K562 (cell line): ENCODE data around the gene INPP5D. TPM values are rescaled to one million over a fixed set of nuclear protein-coding genes. Genes with fewer than 3 reads are reported as not detected.

ENCODE experiments used
- ATAC-seq: fragments of 200-7000 bp; cut with Tn5 transposase; 3 replicates; pipeline ENCODE4 v1.9.1; 2020; ENCODE audit warnings: moderate library complexity
- BruUV-seq: library from RNA; stranded (reverse); fragments of 400-500 nt; replicated peaks from 2 replicates; lab custom pipeline; 2021; lab: Mats Ljungman, UMichigan
- CTCF ChIA-PET: fragments of 300-600 bp; formaldehyde crosslinking; extraction: SDS; loops from one replicate; lab custom pipeline; 2021; ENCODE audit warnings: low intra/inter-chr PET ratio; lab: Yijun Ruan, JAX
- POLR2A ChIA-PET: fragments of 300-600, 350-650 bp; sonication (Branson Sonifier 250); formaldehyde crosslinking; extraction: SDS; loops from one replicate; lab custom pipeline; 2021; ENCODE audit warnings: antibody characterized with exemption, inconsistent platforms; lab: Yijun Ruan, JAX
- DNase-seq, 4 experiments: peaks; one replicate each; pipeline versions ENCODE4 v3.0.0 to v3.0.0-alpha.2; 2011 to 2018; ENCODE audit warnings: low spot score in 3 of 4, mixed read lengths in 3 of 4; ENCODE audit errors: extremely low read depth in 1 of 4
- FAIRE-seq: peaks from 2 replicates; lab custom pipeline; 2011; peaks lifted over from hg19 to GRCh38; lab: Jason Lieb, UNC
- H2AFZ ChIP-seq: 2 replicates; pipeline ENCODE4 v1.6.0; 2011; ENCODE audit warnings: low read depth, low read length, control low read depth, inconsistent platforms
- H3K27ac ChIP-seq: fragments of 200-600 bp; 3 replicates; pipeline ENCODE4 v1.8.0; 2011; ENCODE audit warnings: low read depth, mild to moderate bottlenecking, control low read depth, inconsistent platforms, low read length, moderate library complexity, mixed read lengths; ENCODE audit errors: extremely low read depth
- H3K27me3 ChIP-seq, 2 experiments: fragments of 300-600 bp in 1 of 2; 2 replicates in 1 of 2; 3 replicates in 1 of 2; pipeline versions ENCODE4 v1.6.0 to v1.8.0; 2011; ENCODE audit warnings: inconsistent platforms in 2 of 2, low read length in 2 of 2, mild to moderate bottlenecking in 1 of 2, mixed read lengths in 1 of 2, moderate library complexity in 1 of 2; ENCODE audit not compliant: control insufficient read depth in 2 of 2, insufficient read depth in 2 of 2
- H3K36me3 ChIP-seq: fragments of 300-600 bp; 3 replicates; pipeline ENCODE4 v1.8.0; 2011; ENCODE audit warnings: mild to moderate bottlenecking, low read length, inconsistent platforms; ENCODE audit not compliant: control insufficient read depth, insufficient read depth
- H3K4me1 ChIP-seq, 2 experiments: fragments of 200-600 bp in 1 of 2; replicated peaks in 1 of 2; 2 replicates in 1 of 2; 3 replicates in 1 of 2; pipeline versions ENCODE4 v1.5.1 to v1.8.0; 2011; ENCODE audit warnings: inconsistent platforms in 2 of 2, low read length in 2 of 2, mild to moderate bottlenecking in 1 of 2, mixed read lengths in 1 of 2, moderate library complexity in 1 of 2; ENCODE audit not compliant: control insufficient read depth in 2 of 2, insufficient read depth in 2 of 2
- H3K4me2 ChIP-seq: 2 replicates; pipeline ENCODE4 v1.6.1; 2011; ENCODE audit warnings: low read length, control low read depth, inconsistent platforms, mixed read lengths; ENCODE audit not compliant: insufficient read depth
- H3K4me3 ChIP-seq: fragments of 200-600 bp; sonication (generic), shearing (Covaris generic); 2 replicates; pipeline ENCODE4 v1.5.1; 2016; ENCODE audit warnings: control low read depth, inconsistent platforms
- H3K79me2 ChIP-seq: fragments of 200-600 bp; 3 replicates; pipeline ENCODE4 v1.8.0; 2011; ENCODE audit warnings: low read length, inconsistent platforms; ENCODE audit not compliant: control insufficient read depth, insufficient read depth
- H3K9ac ChIP-seq, 2 experiments: 2 replicates each; pipeline versions ENCODE4 v1.6.0 to v1.6.1; 2011; ENCODE audit warnings: low read depth in 2 of 2, low read length in 2 of 2, control low read depth in 1 of 2, inconsistent platforms in 1 of 2, mild to moderate bottlenecking in 1 of 2, mixed read lengths in 1 of 2; ENCODE audit not compliant: insufficient read depth in 1 of 2
- H3K9me1 ChIP-seq: one replicate; pipeline ENCODE4 v1.6.0; 2011; ENCODE audit warnings: inconsistent platforms, mild to moderate bottlenecking, low read length, moderate library complexity; ENCODE audit not compliant: control insufficient read depth, insufficient read depth
- H3K9me3 ChIP-seq: replicated peaks from 2 replicates; pipeline ENCODE4 v1.5.1; 2011; ENCODE audit warnings: low read depth, low read length, inconsistent platforms; ENCODE audit not compliant: control insufficient read depth, insufficient read depth
- H4K20me1 ChIP-seq: replicated peaks from 2 replicates; pipeline ENCODE4 v1.6.1; 2011; ENCODE audit warnings: low read length, inconsistent platforms, mixed read lengths; ENCODE audit not compliant: control insufficient read depth, insufficient read depth
- CHCHD3 ChIP-seq: fragments of 250-450 bp; sonication (Bioruptor Pico); IDR thresholded peaks from 2 replicates; pipeline ENCODE4 v2.1.2; 2022; ENCODE audit warnings: mild to moderate bottlenecking
- CREB5 ChIP-seq: fragments of 250-450 bp; sonication (Bioruptor Pico); IDR thresholded peaks from 2 replicates; pipeline ENCODE4 v1.5.0; 2020; ENCODE audit warnings: mild to moderate bottlenecking
- EP400 ChIP-seq: fragments of 450-650 bp; IDR thresholded peaks from 2 replicates; pipeline ENCODE4 v1.6.1; 2017; ENCODE audit warnings: antibody characterized with exemption, mild to moderate bottlenecking, moderate library complexity
- MYBL2 ChIP-seq, 2 experiments: fragments of 450-650 bp in 1 of 2; sonication (generic) in 1 of 2; formaldehyde crosslinking in 1 of 2; IDR thresholded peaks; 2 replicates each; pipeline versions ENCODE4 v1.6.1 to v1.8.1; 2017 to 2022; ENCODE audit warnings: borderline replicate concordance in 1 of 2, inconsistent platforms in 1 of 2, low read depth in 1 of 2, mild to moderate bottlenecking in 1 of 2, missing genetic modification reagents in 1 of 2, moderate library complexity in 1 of 2
- ZNF696 ChIP-seq: fragments of 250-450 bp; sonication (Bioruptor Pico); conservative IDR thresholded peaks from 2 replicates; pipeline ENCODE4 v1.4.0; 2020; ENCODE audit warnings: mild to moderate bottlenecking, moderate library complexity
- WGBS: fragments of 100-300 bp; shearing (Covaris generic); methylation state at CpG from one replicate; pipeline ENCODE4 v1.1.6; 2016; ENCODE audit warnings: low coverage, mixed read lengths; ENCODE audit not compliant: insufficient coverage; ENCODE audit errors: missing lambda C conversion rate; 5-methylcytosine and 5-hydroxymethylcytosine counted together
- in situ Hi-C: fragments of 300-500 bp; cut with MboI; formaldehyde crosslinking; loops from 4 replicates; pipeline ENCODE4 v1.15.0; 2018; ENCODE audit warnings: inconsistent platforms, mixed read lengths
- intact Hi-C: fragments of 100-400 bp; cut with micrococcal nuclease; formaldehyde crosslinking; loops from 2 replicates; pipeline ENCODE4 v1.14.2; 2022
- polyA plus RNA-seq, 8 experiments: library from polyadenylated mRNA; depleted of rRNA in 4 of 8; stranded (reverse) in 5 of 8; unstranded in 3 of 8; fragments of >200 nt; fragmentation: Nextera tagmentation in 2 of 8; fragmentation: Illumina TruSeq in 1 of 8; extraction: Ambion mirVana in 2 of 8; extraction: Trizol in 1 of 8; gene quantifications; 2 replicates each; pipeline versions ENCODE4 v1.2.1 to v1.2.3, GENCODE V29; 2011 to 2014; ENCODE audit warnings: inconsistent platforms in 1 of 8, missing spikeins in 1 of 8
- total RNA-seq, 7 experiments: library from RNA; depleted of rRNA in 6 of 7; stranded (reverse); fragments of >200 nt in 6 of 7; fragmentation: Illumina TruSeq in 2 of 7; extraction: Trizol in 2 of 7; gene quantifications; 2 replicates each; pipeline versions ENCODE4 v1.2.1 to v1.2.3, GENCODE V29; 2011 to 2021; ENCODE audit warnings: low replicate concordance in 1 of 7
- TF ChIP-seq, protein P1 (sequence below): fragments of 450-650 bp; formaldehyde crosslinking; IDR thresholded peaks from 2 replicates; pipeline ENCODE4 v1.4.0; 2020; ENCODE audit warnings: mild to moderate bottlenecking, mixed read lengths

INPP5D gene
- total and polyA plus RNA-seq, 9 of the 15 experiments (the other 6 are each of a cell fraction or from before 2014, with no cell fraction given): 0.55 to 6.2 (median 2.2) TPM

- no peaks in the 10 kb centered on the region for H3K36me3 ChIP-seq
- ChIA-PET CTCF (no interaction called here), POLR2A (no interaction called here)
- H3K27me3 ChIP-seq: peaks cover 3 to 43% of the 10 kb centered on the region in 2 experiments; a peak in 3 of 5 replicates
- peaks cover 0 to 9% of the 10 kb centered on the region in 2 experiments; a peak in 2 of 5 replicates for H3K4me1 ChIP-seq
- FAIRE-seq: no peak
- 35% methylated on average over 11 of the region's 12 CpGs for WGBS
- BruUV-seq: no TSS peak
- H3K4me3 ChIP-seq: no peak overlapping the region
- no peak overlapping the region for H3K4me2 ChIP-seq
- intact Hi-C loops: no loop called here
- no peaks in the 10 kb centered on the region for H3K9me1 ChIP-seq
- no peaks in the 10 kb centered on the region for H4K20me1 ChIP-seq
- no peaks in the 10 kb centered on the region for H3K79me2 ChIP-seq
- in situ Hi-C loops: no loop called here
- ATAC-seq: no peak
- no peak for TF ChIP-seq MYBL2 (IDR thresholded peaks at IDR 0.05; ENCODE audit: low read depth)
- no peak for TF ChIP-seq MYBL2 (CRISPR knock-in tag; IDR thresholded peaks at IDR 0.05; ENCODE audit: borderline replicate concordance)
- no peak for TF ChIP-seq EP400
- TF ChIP-seq CHCHD3: no peak
- TF ChIP-seq, protein P1, sequence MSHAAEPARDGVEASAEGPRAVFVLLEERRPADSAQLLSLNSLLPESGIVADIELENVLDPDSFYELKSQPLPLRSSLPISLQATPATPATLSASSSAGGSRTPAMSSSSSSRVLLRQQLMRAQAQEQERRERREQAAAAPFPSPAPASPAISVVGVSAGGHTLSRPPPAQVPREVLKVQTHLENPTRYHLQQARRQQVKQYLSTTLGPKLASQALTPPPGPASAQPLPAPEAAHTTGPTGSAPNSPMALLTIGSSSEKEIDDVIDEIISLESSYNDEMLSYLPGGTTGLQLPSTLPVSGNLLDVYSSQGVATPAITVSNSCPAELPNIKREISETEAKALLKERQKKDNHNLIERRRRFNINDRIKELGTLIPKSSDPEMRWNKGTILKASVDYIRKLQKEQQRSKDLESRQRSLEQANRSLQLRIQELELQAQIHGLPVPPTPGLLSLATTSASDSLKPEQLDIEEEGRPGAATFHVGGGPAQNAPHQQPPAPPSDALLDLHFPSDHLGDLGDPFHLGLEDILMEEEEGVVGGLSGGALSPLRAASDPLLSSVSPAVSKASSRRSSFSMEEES (CRISPR knock-in tag): no peak
- TF ChIP-seq ZNF696: no peak
- no peak for TF ChIP-seq CREB5 (CRISPR knock-in tag)
- no peak for DNase-seq
- H2AFZ ChIP-seq: no peak overlapping the region
- no peaks in the 10 kb centered on the region; the same call in 1 of the 2 replicates for H3K9me3 ChIP-seq
- H3K27ac ChIP-seq: no peak overlapping the region
- H3K9ac ChIP-seq: no peak overlapping the region
Measured at GRCh38 chr2:233036162-233036838, 23.8 kb upstream of the INPP5D start.
